K562 (cell line): Measurements from ENCODE around the gene MAP7D1. TPM values are rescaled to one million over a fixed set of nuclear protein-coding genes. Genes with fewer than 3 reads are reported as not detected.

ENCODE experiments used
- ATAC-seq: fragments of 200-7000 bp; cut with Tn5 transposase; 3 replicates; pipeline ENCODE4 v1.9.1; 2020; ENCODE audit warnings: moderate library complexity
- BruUV-seq: library from RNA; stranded (reverse); fragments of 400-500 nt; replicated peaks from 2 replicates; lab custom pipeline; 2021; lab: Mats Ljungman, UMichigan
- CTCF ChIA-PET: fragments of 300-600 bp; formaldehyde crosslinking; extraction: SDS; loops from one replicate; lab custom pipeline; 2021; ENCODE audit warnings: low intra/inter-chr PET ratio; lab: Yijun Ruan, JAX
- POLR2A ChIA-PET: fragments of 300-600, 350-650 bp; sonication (Branson Sonifier 250); formaldehyde crosslinking; extraction: SDS; loops from one replicate; lab custom pipeline; 2021; ENCODE audit warnings: antibody characterized with exemption, inconsistent platforms; lab: Yijun Ruan, JAX
- DNase-seq, 4 experiments: peaks; one replicate each; pipeline versions ENCODE4 v3.0.0 to v3.0.0-alpha.2; 2011 to 2018; ENCODE audit warnings: low spot score in 3 of 4, mixed read lengths in 3 of 4; ENCODE audit errors: extremely low read depth in 1 of 4
- FAIRE-seq: peaks from 2 replicates; lab custom pipeline; 2011; peaks lifted over from hg19 to GRCh38; lab: Jason Lieb, UNC
- H2AFZ ChIP-seq: 2 replicates; pipeline ENCODE4 v1.6.0; 2011; ENCODE audit warnings: low read depth, low read length, control low read depth, inconsistent platforms
- H3K27ac ChIP-seq: fragments of 200-600 bp; 3 replicates; pipeline ENCODE4 v1.8.0; 2011; ENCODE audit warnings: low read depth, mild to moderate bottlenecking, control low read depth, inconsistent platforms, low read length, moderate library complexity, mixed read lengths; ENCODE audit errors: extremely low read depth
- H3K27me3 ChIP-seq, 2 experiments: fragments of 300-600 bp in 1 of 2; 2 replicates in 1 of 2; 3 replicates in 1 of 2; pipeline versions ENCODE4 v1.6.0 to v1.8.0; 2011; ENCODE audit warnings: inconsistent platforms in 2 of 2, low read length in 2 of 2, mild to moderate bottlenecking in 1 of 2, mixed read lengths in 1 of 2, moderate library complexity in 1 of 2; ENCODE audit not compliant: control insufficient read depth in 2 of 2, insufficient read depth in 2 of 2
- H3K36me3 ChIP-seq: fragments of 300-600 bp; 3 replicates; pipeline ENCODE4 v1.8.0; 2011; ENCODE audit warnings: mild to moderate bottlenecking, low read length, inconsistent platforms; ENCODE audit not compliant: control insufficient read depth, insufficient read depth
- H3K4me1 ChIP-seq, 2 experiments: fragments of 200-600 bp in 1 of 2; replicated peaks in 1 of 2; 2 replicates in 1 of 2; 3 replicates in 1 of 2; pipeline versions ENCODE4 v1.5.1 to v1.8.0; 2011; ENCODE audit warnings: inconsistent platforms in 2 of 2, low read length in 2 of 2, mild to moderate bottlenecking in 1 of 2, mixed read lengths in 1 of 2, moderate library complexity in 1 of 2; ENCODE audit not compliant: control insufficient read depth in 2 of 2, insufficient read depth in 2 of 2
- H3K4me2 ChIP-seq: 2 replicates; pipeline ENCODE4 v1.6.1; 2011; ENCODE audit warnings: low read length, control low read depth, inconsistent platforms, mixed read lengths; ENCODE audit not compliant: insufficient read depth
- H3K4me3 ChIP-seq: fragments of 200-600 bp; sonication (generic), shearing (Covaris generic); 2 replicates; pipeline ENCODE4 v1.5.1; 2016; ENCODE audit warnings: control low read depth, inconsistent platforms
- H3K79me2 ChIP-seq: fragments of 200-600 bp; 3 replicates; pipeline ENCODE4 v1.8.0; 2011; ENCODE audit warnings: low read length, inconsistent platforms; ENCODE audit not compliant: control insufficient read depth, insufficient read depth
- H3K9ac ChIP-seq, 2 experiments: 2 replicates each; pipeline versions ENCODE4 v1.6.0 to v1.6.1; 2011; ENCODE audit warnings: low read depth in 2 of 2, low read length in 2 of 2, control low read depth in 1 of 2, inconsistent platforms in 1 of 2, mild to moderate bottlenecking in 1 of 2, mixed read lengths in 1 of 2; ENCODE audit not compliant: insufficient read depth in 1 of 2
- H3K9me1 ChIP-seq: one replicate; pipeline ENCODE4 v1.6.0; 2011; ENCODE audit warnings: inconsistent platforms, mild to moderate bottlenecking, low read length, moderate library complexity; ENCODE audit not compliant: control insufficient read depth, insufficient read depth
- H3K9me3 ChIP-seq: replicated peaks from 2 replicates; pipeline ENCODE4 v1.5.1; 2011; ENCODE audit warnings: low read depth, low read length, inconsistent platforms; ENCODE audit not compliant: control insufficient read depth, insufficient read depth
- H4K20me1 ChIP-seq: replicated peaks from 2 replicates; pipeline ENCODE4 v1.6.1; 2011; ENCODE audit warnings: low read length, inconsistent platforms, mixed read lengths; ENCODE audit not compliant: control insufficient read depth, insufficient read depth
- ARHGAP35 ChIP-seq: fragments of 450-650 bp; IDR thresholded peaks from 2 replicates; pipeline ENCODE4 v1.6.1; 2018; ENCODE audit not compliant: partially characterized antibody
- BRCA1 ChIP-seq, 2 experiments: fragments of 450-650 bp in 1 of 2; sonication (generic) in 1 of 2; formaldehyde crosslinking in 1 of 2; IDR thresholded peaks; 2 replicates each; pipeline versions ENCODE4 v1.5.0 to v1.6.1; 2017 to 2020; ENCODE audit warnings: mild to moderate bottlenecking in 1 of 2, missing genetic modification reagents in 1 of 2
- CC2D1A ChIP-seq: fragments of 450-650 bp; IDR thresholded peaks from 2 replicates; pipeline ENCODE4 v1.6.1; 2017; ENCODE audit warnings: mild to moderate bottlenecking
- CHD2 ChIP-seq: IDR thresholded peaks from 2 replicates; pipeline ENCODE4 v1.6.1; 2011; ENCODE audit warnings: low read depth, low read length
- ELK3 ChIP-seq: fragments of 450-650 bp; formaldehyde crosslinking; IDR thresholded peaks from 2 replicates; pipeline ENCODE4 v1.4.0; 2020; ENCODE audit warnings: mild to moderate bottlenecking
- MTA2 ChIP-seq: fragments of 450-650 bp; IDR thresholded peaks from 2 replicates; pipeline ENCODE4 v1.6.1; 2016; ENCODE audit warnings: low read depth
- NUFIP1 ChIP-seq: fragments of 450-650 bp; IDR thresholded peaks from 2 replicates; pipeline ENCODE4 v1.6.1; 2018; ENCODE audit not compliant: partially characterized antibody
- PYGO2 ChIP-seq: fragments of 450-650 bp; IDR thresholded peaks from 2 replicates; pipeline ENCODE4 v1.6.1; 2016; ENCODE audit warnings: mild to moderate bottlenecking, missing genetic modification characterization, moderate library complexity, missing compliant biosample characterization
- RBM34 ChIP-seq: fragments of 200-400 bp; formaldehyde crosslinking; IDR thresholded peaks from 2 replicates; pipeline ENCODE4 v1.6.1; 2018; ENCODE audit warnings: low read length, borderline replicate concordance; ENCODE audit not compliant: insufficient read depth
- RCOR1 ChIP-seq, 2 experiments: IDR thresholded peaks; 2 replicates each; pipeline ENCODE4 v1.6.1; 2012; ENCODE audit warnings: low read depth in 2 of 2, low read length in 2 of 2, borderline replicate concordance in 1 of 2, improper control_type of control experiment in 1 of 2
- RFX1 ChIP-seq: fragments of 450-650 bp; IDR thresholded peaks from 2 replicates; pipeline ENCODE4 v1.6.1; 2016; ENCODE audit warnings: mild to moderate bottlenecking, moderate library complexity
- SNRNP70 ChIP-seq: fragments of 200-400 bp; formaldehyde crosslinking; optimal IDR thresholded peaks from 2 replicates; pipeline ENCODE3; 2017; ENCODE audit warnings: low read depth, low read length
- TAF15 ChIP-seq: fragments of 200-400 bp; formaldehyde crosslinking; IDR thresholded peaks from 2 replicates; pipeline ENCODE4 v1.6.1; 2017; ENCODE audit warnings: mild to moderate bottlenecking, low read depth, low read length, moderate library complexity
- TRIM25 ChIP-seq: fragments of 450-650 bp; IDR thresholded peaks from 2 replicates; pipeline ENCODE4 v1.7.0; 2016; ENCODE audit warnings: borderline replicate concordance
- XRCC5 ChIP-seq: fragments of 200-400 bp; formaldehyde crosslinking; IDR thresholded peaks from 2 replicates; pipeline ENCODE4 v1.6.1; 2017; ENCODE audit warnings: low read depth, mild to moderate bottlenecking, low read length
- ZNF175 ChIP-seq: fragments of 200-800 bp; sonication (Bioruptor generic); IDR thresholded peaks from 2 replicates; pipeline ENCODE4 v1.6.1; 2016; ENCODE audit warnings: low read depth, mild to moderate bottlenecking, missing genetic modification characterization, missing compliant biosample characterization
- ZNF224 ChIP-seq: sonication (generic); formaldehyde crosslinking; IDR thresholded peaks from 2 replicates; pipeline ENCODE4 v1.8.0; 2022; ENCODE audit warnings: mild to moderate bottlenecking, missing genetic modification reagents
- ZNF347 ChIP-seq: fragments of 450-650 bp; formaldehyde crosslinking; IDR thresholded peaks from 2 replicates; pipeline ENCODE4 v1.4.0; 2020; ENCODE audit warnings: low read depth, mild to moderate bottlenecking, moderate library complexity
- ZNF41 ChIP-seq: fragments of 250-450 bp; sonication (Bioruptor Pico); conservative IDR thresholded peaks from 2 replicates; pipeline ENCODE4 v1.4.0; 2020; ENCODE audit warnings: mild to moderate bottlenecking
- ZNF707 ChIP-seq: fragments of 250-450 bp; sonication (Bioruptor Pico); conservative IDR thresholded peaks from 2 replicates; pipeline ENCODE4 v1.8.0; 2022; ENCODE audit warnings: inconsistent platforms, mild to moderate bottlenecking, moderate library complexity
- WGBS: fragments of 100-300 bp; shearing (Covaris generic); methylation state at CpG from one replicate; pipeline ENCODE4 v1.1.6; 2016; ENCODE audit warnings: low coverage, mixed read lengths; ENCODE audit not compliant: insufficient coverage; ENCODE audit errors: missing lambda C conversion rate; 5-methylcytosine and 5-hydroxymethylcytosine counted together
- in situ Hi-C: fragments of 300-500 bp; cut with MboI; formaldehyde crosslinking; loops from 4 replicates; pipeline ENCODE4 v1.15.0; 2018; ENCODE audit warnings: inconsistent platforms, mixed read lengths
- intact Hi-C: fragments of 100-400 bp; cut with micrococcal nuclease; formaldehyde crosslinking; loops from 2 replicates; pipeline ENCODE4 v1.14.2; 2022
- polyA plus RNA-seq, 8 experiments: library from polyadenylated mRNA; depleted of rRNA in 4 of 8; stranded (reverse) in 5 of 8; unstranded in 3 of 8; fragments of >200 nt; fragmentation: Nextera tagmentation in 2 of 8; fragmentation: Illumina TruSeq in 1 of 8; extraction: Ambion mirVana in 2 of 8; extraction: Trizol in 1 of 8; gene quantifications; 2 replicates each; pipeline versions ENCODE4 v1.2.1 to v1.2.3, GENCODE V29; 2011 to 2014; ENCODE audit warnings: inconsistent platforms in 1 of 8, missing spikeins in 1 of 8
- total RNA-seq, 7 experiments: library from RNA; depleted of rRNA in 6 of 7; stranded (reverse); fragments of >200 nt in 6 of 7; fragmentation: Illumina TruSeq in 2 of 7; extraction: Trizol in 2 of 7; gene quantifications; 2 replicates each; pipeline versions ENCODE4 v1.2.1 to v1.2.3, GENCODE V29; 2011 to 2021; ENCODE audit warnings: low replicate concordance in 1 of 7

The MAP7D1 gene
- total and polyA plus RNA-seq, 9 of the 15 experiments (the other 6 are each of a cell fraction or from before 2014, with no cell fraction given), result 3.6 to 108 (median 34.5) TPM

- intact Hi-C loops (loop anchor here (1.0 kb wide), 1 partner anchor 27 kb away; no protein-coding TSS in a partner anchor), in situ Hi-C loops (no loop called here)
- peak overlapping the region; percentile 82 for H3K4me2 ChIP-seq
- peak overlapping the region; percentile 37 for H3K4me3 ChIP-seq
- peak overlapping the region; percentile 76 for H3K27ac ChIP-seq
- H3K27me3 ChIP-seq, result no peaks in the 10 kb centered on the region
- ATAC-seq (peak; percentile 64), FAIRE-seq (peak; percentile 76), DNase-seq (peak; percentile 65 to 72 (median 72))
- peaks cover 42 to 55% of the 10 kb centered on the region in 2 experiments for H3K4me1 ChIP-seq
- CTCF ChIA-PET, result interaction anchor here (0.6 to 1.5 kb wide), 2 partner anchors 12 to 61 kb away, joined by 4 to 7 read pairs; partner anchors contain the start of gene TRAPPC3
- peaks cover 89% of the 10 kb centered on the region for H3K79me2 ChIP-seq
- 8% methylated on average over 11 of the region's 12 CpGs for WGBS
- 0 out of 2 replicates have a peak, but pooled peaks cover 3% of the 10 kb centered on the region for H4K20me1 ChIP-seq
- BruUV-seq, result no TSS peak
- H3K9ac ChIP-seq, result peak overlapping the region; percentile 74 to 89
- peaks cover 4% of the 10 kb centered on the region for H3K9me1 ChIP-seq
- H2AFZ ChIP-seq, result peak overlapping the region; percentile 85
- peaks cover 41% of the 10 kb centered on the region for H3K36me3 ChIP-seq
- POLR2A ChIA-PET, result interaction anchor here (0.6 to 5.5 kb wide), 18 partner anchors 8 to 293 kb away, joined by 3 to 42 read pairs (median 4); partner anchors contain the start of genes THRAP3 and TRAPPC3
- no peaks in the 10 kb centered on the region for H3K9me3 ChIP-seq
- TF ChIP-seq ELK3 (CRISPR knock-in tag) (no peak), ZNF347 (CRISPR knock-in tag) (no peak), ZNF224 (no peak), MTA2 (no peak), PYGO2 (no peak), TAF15 (no peak), ARHGAP35 (no peak), XRCC5 (no peak), ZNF41 (CRISPR knock-in tag) (no peak), CC2D1A (no peak), ZNF175 (CRISPR knock-in tag) (no peak; the same call in 1 of the 2 replicates), RCOR1 (IDR thresholded peaks at IDR 0.05; ENCODE audit: borderline replicate concordance in 1 of 2, low read depth in 2 of 2, low read length in 2 of 2) (peak; percentile 46 to 47; a peak in 1 of 4 replicates), NUFIP1 (no peak), CHD2 (no peak), RBM34 (no peak), BRCA1 (IDR thresholded peaks at IDR 0.05) (no peak), BRCA1 (CRISPR knock-in tag; IDR thresholded peaks at IDR 0.05) (no peak), SNRNP70 (no peak), RFX1 (no peak), ZNF707 (CRISPR knock-in tag) (no peak), TRIM25 (no peak)
Observed at GRCh38 chr1:36160949-36161485, 5.1 kb downstream of the MAP7D1 start.
